ENCODE data around the gene NUTM1. TPM values are rescaled to one million over a fixed set of nuclear protein-coding genes. Genes with fewer than 3 reads are reported as not detected.

NUTM1 gene
- total and polyA plus RNA-seq, 2 experiments from 2014 or later = not detected

- TF ChIP-seq CTCF (IDR thresholded peaks at IDR 0.05; ENCODE audit: poor library complexity) (no peak), EZH2phosphoT487 (IDR thresholded peaks at IDR 0.05; ENCODE audit: low read depth, severe bottlenecking, unreplicated experiment) (no peak), EZH2 (IDR thresholded peaks at IDR 0.05; ENCODE audit: borderline replicate concordance) (no peak)
- Histone ChIP-seq H3K79me2 (peaks cover 16% of the 10 kb centered on the region), H3K27ac (peak overlapping the region; percentile 75), H3K9me3 (ENCODE audit: low read depth) (no peaks in the 10 kb centered on the region), H3K9me2 (replicated peaks; ENCODE audit: insufficient read depth) (no peaks in the 10 kb centered on the region), H3K27me3 (no peaks in the 10 kb centered on the region), H3K4me1 (ENCODE audit: insufficient read depth) (peaks cover 11% of the 10 kb centered on the region), H3K4me2 (peak overlapping the region; percentile 99), H4K20me1 (ENCODE audit: insufficient read depth, poor library complexity, severe bottlenecking) (no peaks in the 10 kb centered on the region), H2AFZ (peak overlapping the region; percentile 100), H3K36me3 (replicated peaks; ENCODE audit: insufficient read depth, low read depth) (no peaks in the 10 kb centered on the region), H3K4me3 (peak overlapping the region; percentile 94)
- no peak for DNase-seq (ENCODE audit: low spot score)
- WGBS (ENCODE audit: low lambda C conversion rate, missing lambda C conversion rate) = 44% methylated on average over 5 of the region's 5 CpGs
Observed at GRCh38 chr15:34365836-34366235, 22.7 kb downstream of the NUTM1 start.

GRCh38 chr15:34366271-34367065, 23.4 kb downstream of the NUTM1 start:
- TF ChIP-seq CTCF (IDR thresholded peaks at IDR 0.05; ENCODE audit: poor library complexity) (peak; percentile 2), EZH2 (IDR thresholded peaks at IDR 0.05; ENCODE audit: borderline replicate concordance) (no peak), EZH2phosphoT487 (IDR thresholded peaks at IDR 0.05; ENCODE audit: low read depth, severe bottlenecking, unreplicated experiment) (no peak)
- H3K27ac ChIP-seq = peak overlapping the region; percentile 75
- H3K27me3 ChIP-seq = no peaks in the 10 kb centered on the region
- H2AFZ ChIP-seq = peak overlapping the region; percentile 100
- WGBS (ENCODE audit: low lambda C conversion rate, missing lambda C conversion rate) = under 1% methylated on average over 25 of the region's 37 CpGs
- DNase-seq (ENCODE audit: low spot score) = peak; percentile 85
- peaks cover 16% of the 10 kb centered on the region for H3K79me2 ChIP-seq
- H3K9me2 ChIP-seq (replicated peaks; ENCODE audit: insufficient read depth) = no peaks in the 10 kb centered on the region
- H3K4me1 ChIP-seq (ENCODE audit: insufficient read depth) = peaks cover 11% of the 10 kb centered on the region
- peak overlapping the region; percentile 99 for H3K4me2 ChIP-seq
- H3K36me3 ChIP-seq (replicated peaks; ENCODE audit: insufficient read depth, low read depth) = no peaks in the 10 kb centered on the region
- peak overlapping the region; percentile 94 for H3K4me3 ChIP-seq
- no peaks in the 10 kb centered on the region for H4K20me1 ChIP-seq (ENCODE audit: insufficient read depth, poor library complexity, severe bottlenecking)
- H3K9me3 ChIP-seq (ENCODE audit: low read depth) = no peaks in the 10 kb centered on the region

- Histone ChIP-seq H3K27me3 (no peaks in the 10 kb centered on the region), H3K4me2 (peak within 1 kb of the TSS; percentile 99), H3K9me3 (ENCODE audit: low read depth) (no peaks in the 10 kb centered on the region), H3K9me2 (replicated peaks; ENCODE audit: insufficient read depth) (no peaks in the 10 kb centered on the region), H3K79me2 (peaks cover 16% of the 10 kb centered on the region), H3K4me1 (ENCODE audit: insufficient read depth) (peaks cover 9% of the 10 kb centered on the region), H2AFZ (peak within 1 kb of the TSS; percentile 100), H3K27ac (peak within 1 kb of the TSS; percentile 99), H3K36me3 (replicated peaks; ENCODE audit: insufficient read depth, low read depth) (no peaks in the 10 kb centered on the region), H4K20me1 (ENCODE audit: insufficient read depth, poor library complexity, severe bottlenecking) (no peaks in the 10 kb centered on the region), H3K4me3 (peak within 1 kb of the TSS; percentile 94)
- TF ChIP-seq CTCF (IDR thresholded peaks at IDR 0.05; ENCODE audit: poor library complexity) = peak; percentile 94
- no peak for TF ChIP-seq EZH2phosphoT487 (IDR thresholded peaks at IDR 0.05; ENCODE audit: low read depth, severe bottlenecking, unreplicated experiment)
- TF ChIP-seq EZH2 (IDR thresholded peaks at IDR 0.05; ENCODE audit: borderline replicate concordance) = no peak
- under 1% methylated on average over 60 of the region's 80 CpGs for WGBS (ENCODE audit: low lambda C conversion rate, missing lambda C conversion rate)
- DNase-seq (ENCODE audit: low spot score) = peak; percentile 95
Observed at GRCh38 chr15:34367101-34368081, 24.3 kb downstream of the NUTM1 start, which contains the start of gene LPCAT4. Gene LPCAT4, minus strand, starts transcription at chr15:34367196. Its CDS starts 96 bp downstream, at chr15:34367100.
